Neuronal stem cell (in vitro differentiated cells): ENCODE results near the gene MUSTN1.

ENCODE experiments used
- DNase-seq: peaks from one replicate; pipeline ENCODE4 v3.0.0-alpha.2; 2013; ENCODE audit warnings: low spot score
- H2AFZ ChIP-seq: one replicate; pipeline ENCODE4 v1.6.1; 2013; ENCODE audit warnings: mild to moderate bottlenecking, low read length, inconsistent platforms
- H2AK5ac ChIP-seq: 2 replicates; pipeline ENCODE4 v1.6.1; 2013; ENCODE audit warnings: low read depth, mild to moderate bottlenecking, inconsistent platforms, low read length, moderate library complexity, mixed read lengths
- H2BK120ac ChIP-seq: 2 replicates; pipeline ENCODE4 v1.6.1; 2013; ENCODE audit warnings: low read depth, mild to moderate bottlenecking, inconsistent platforms, low read length, moderate library complexity, mixed read lengths
- H2BK12ac ChIP-seq: one replicate; pipeline ENCODE4 v1.6.1; 2013; ENCODE audit warnings: low read length, inconsistent platforms
- H2BK15ac ChIP-seq: 2 replicates; pipeline ENCODE4 v1.6.1; 2013; ENCODE audit warnings: mild to moderate bottlenecking, low read length, inconsistent platforms, mixed read lengths
- H2BK5ac ChIP-seq: one replicate; pipeline ENCODE4 v1.6.1; 2013; ENCODE audit warnings: inconsistent platforms, mild to moderate bottlenecking, low read length, moderate library complexity
- H3K14ac ChIP-seq: one replicate; pipeline ENCODE4 v1.6.1; 2013; ENCODE audit warnings: low read length, inconsistent platforms
- H3K18ac ChIP-seq: 2 replicates; pipeline ENCODE4 v1.6.1; 2013; ENCODE audit warnings: low read length, inconsistent platforms
- H3K23ac ChIP-seq: 2 replicates; pipeline ENCODE4 v1.6.1; 2013; ENCODE audit warnings: low read depth, mild to moderate bottlenecking, mixed read lengths, low read length, inconsistent platforms; ENCODE audit not compliant: poor library complexity
- H3K27ac ChIP-seq: replicated peaks from 3 replicates; pipeline ENCODE4 v1.5.1; 2013; ENCODE audit warnings: low read length, inconsistent platforms
- H3K27me3 ChIP-seq, 3 experiments: 2 replicates each; pipeline ENCODE4 v1.6.1; 2013; ENCODE audit warnings: low read length in 3 of 3, mild to moderate bottlenecking in 2 of 3, inconsistent platforms in 1 of 3, low read depth in 1 of 3, mixed read lengths in 1 of 3, moderate library complexity in 1 of 3; ENCODE audit not compliant: control insufficient read depth in 3 of 3, insufficient read depth in 3 of 3
- H3K36me3 ChIP-seq, 2 donors: replicated peaks in 1 of 2; 2 replicates each; pipeline ENCODE4 v1.6.1; 2013; ENCODE audit warnings: low read length in 2 of 2; ENCODE audit not compliant: control insufficient read depth in 2 of 2, insufficient read depth in 2 of 2
- H3K4ac ChIP-seq: 2 replicates; pipeline ENCODE4 v1.6.1; 2013; ENCODE audit warnings: inconsistent platforms, mild to moderate bottlenecking, low read length, moderate library complexity
- H3K4me1 ChIP-seq, 2 donors: 1 replicate in 1 of 2; 2 replicates in 1 of 2; pipeline ENCODE4 v1.6.1; 2013; ENCODE audit warnings: low read length in 2 of 2, low read depth in 1 of 2; ENCODE audit not compliant: control insufficient read depth in 2 of 2, insufficient read depth in 1 of 2
- H3K4me2 ChIP-seq: one replicate; pipeline ENCODE4 v1.6.1; 2013; ENCODE audit warnings: mild to moderate bottlenecking, low read length, inconsistent platforms; ENCODE audit not compliant: insufficient read depth, poor library complexity, severe bottlenecking
- H3K4me3 ChIP-seq, 2 donors: 2 replicates each; pipeline ENCODE4 v1.5.1; 2013; ENCODE audit warnings: low read length in 2 of 2, mild to moderate bottlenecking in 2 of 2, inconsistent platforms in 1 of 2, moderate library complexity in 1 of 2
- H3K79me1 ChIP-seq: one replicate; pipeline ENCODE4 v1.6.1; 2013; ENCODE audit warnings: low read depth, mild to moderate bottlenecking, inconsistent platforms, low read length, moderate library complexity
- H3K9ac ChIP-seq: one replicate; pipeline ENCODE4 v1.6.1; 2013; ENCODE audit warnings: mild to moderate bottlenecking, low read depth, low read length, inconsistent platforms; ENCODE audit not compliant: poor library complexity
- H3K9me3 ChIP-seq, 2 donors: replicated peaks in 1 of 2; 2 replicates each; pipeline versions ENCODE3 to v1.6.1; 2013; ENCODE audit warnings: low read length in 2 of 2, mild to moderate bottlenecking in 2 of 2, inconsistent platforms in 1 of 2, low read depth in 1 of 2, mixed read lengths in 1 of 2, moderate library complexity in 1 of 2; ENCODE audit not compliant: control insufficient read depth in 2 of 2, insufficient read depth in 1 of 2
- H4K8ac ChIP-seq: one replicate; pipeline ENCODE4 v1.6.1; 2013; ENCODE audit warnings: low read depth, mild to moderate bottlenecking, inconsistent platforms, low read length, moderate library complexity
- H4K91ac ChIP-seq: one replicate; pipeline ENCODE4 v1.6.1; 2013; ENCODE audit warnings: low read length, low read depth, mild to moderate bottlenecking, inconsistent platforms; ENCODE audit not compliant: poor library complexity
- WGBS, 2 donors: extraction: QIAGEN DNeasy Blood & Tissue Kit; methylation state at CpG; one replicate each; pipeline ENCODE4 v1.1.7; 2013; ENCODE audit warnings: missing lambda C conversion rate in 2 of 2, mixed read lengths in 1 of 2; ENCODE audit not compliant: insufficient read length in 2 of 2, insufficient replicate concordance in 1 of 2; ENCODE audit errors: extremely low coverage in 2 of 2; 5-methylcytosine and 5-hydroxymethylcytosine counted together

Gene MUSTN1

DNA sequence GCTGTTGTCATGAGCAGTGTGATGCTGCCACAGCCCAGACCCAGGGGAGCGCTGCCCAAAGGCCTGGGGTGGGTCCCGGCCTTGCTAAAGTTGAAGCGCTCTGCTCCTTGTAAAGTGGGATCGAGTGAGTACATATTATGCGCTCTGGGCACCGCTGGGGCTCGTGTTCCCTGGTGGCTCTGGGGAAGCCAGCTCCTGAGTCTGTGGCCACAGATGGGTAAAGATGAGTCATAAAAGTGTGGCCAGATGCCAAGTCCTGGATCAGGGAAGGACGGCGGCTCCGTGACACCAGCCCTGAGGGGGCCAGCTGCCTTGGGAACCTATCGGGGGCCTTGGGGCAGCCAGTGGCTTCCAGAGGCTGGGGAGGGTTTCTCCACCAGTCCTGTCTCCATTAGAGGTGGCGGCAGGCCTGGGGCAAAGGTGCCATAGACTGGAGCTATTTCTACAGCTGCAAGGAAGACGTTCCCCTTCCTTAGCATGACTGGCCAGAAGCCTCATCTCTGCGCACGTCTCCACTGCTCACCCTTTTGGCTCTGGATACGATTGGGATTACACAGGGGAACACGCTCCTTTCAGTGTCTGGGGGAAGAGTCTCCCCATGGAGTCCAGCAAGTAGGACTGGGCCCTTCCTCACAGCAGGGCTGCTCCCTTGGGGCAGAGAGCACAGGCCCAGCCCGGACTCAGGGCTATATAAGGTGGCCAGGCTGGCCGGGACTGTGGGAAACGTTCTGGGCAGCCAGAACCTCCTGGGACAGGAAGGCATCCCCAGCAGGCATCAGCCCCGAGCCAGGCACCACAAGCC is 3.1 kb downstream of the MUSTN1 start:
- Histone ChIP-seq H3K4ac (no peak overlapping the region), H3K79me1 (no peaks in the 10 kb centered on the region), H2BK5ac (no peak overlapping the region), H3K4me1 (peaks cover 18 to 28% of the 10 kb centered on the region in 2 donors), H3K9me3 (no peaks in the 10 kb centered on the region), H2BK12ac (no peak overlapping the region), H3K23ac (peak overlapping the region; percentile 26), H2AK5ac (no peak overlapping the region), H3K36me3 (no peaks in the 10 kb centered on the region), H3K9ac (peak overlapping the region; percentile 1), H3K27ac (no peak overlapping the region), H2BK15ac (peak overlapping the region; percentile 54), H3K4me3 (no peak overlapping the region), H3K4me2 (no peak overlapping the region), H2BK120ac (no peak overlapping the region), H3K27me3 (no peaks in the 10 kb centered on the region), H4K8ac (no peak overlapping the region), H3K18ac (peak overlapping the region; percentile 15), H3K14ac (no peak overlapping the region), H2AFZ (no peak overlapping the region), H4K91ac (no peak overlapping the region)
- no peak for DNase-seq
- WGBS, 2 donors: no CpG with 5 or more reads among the region's 21 CpGs

DNA sequence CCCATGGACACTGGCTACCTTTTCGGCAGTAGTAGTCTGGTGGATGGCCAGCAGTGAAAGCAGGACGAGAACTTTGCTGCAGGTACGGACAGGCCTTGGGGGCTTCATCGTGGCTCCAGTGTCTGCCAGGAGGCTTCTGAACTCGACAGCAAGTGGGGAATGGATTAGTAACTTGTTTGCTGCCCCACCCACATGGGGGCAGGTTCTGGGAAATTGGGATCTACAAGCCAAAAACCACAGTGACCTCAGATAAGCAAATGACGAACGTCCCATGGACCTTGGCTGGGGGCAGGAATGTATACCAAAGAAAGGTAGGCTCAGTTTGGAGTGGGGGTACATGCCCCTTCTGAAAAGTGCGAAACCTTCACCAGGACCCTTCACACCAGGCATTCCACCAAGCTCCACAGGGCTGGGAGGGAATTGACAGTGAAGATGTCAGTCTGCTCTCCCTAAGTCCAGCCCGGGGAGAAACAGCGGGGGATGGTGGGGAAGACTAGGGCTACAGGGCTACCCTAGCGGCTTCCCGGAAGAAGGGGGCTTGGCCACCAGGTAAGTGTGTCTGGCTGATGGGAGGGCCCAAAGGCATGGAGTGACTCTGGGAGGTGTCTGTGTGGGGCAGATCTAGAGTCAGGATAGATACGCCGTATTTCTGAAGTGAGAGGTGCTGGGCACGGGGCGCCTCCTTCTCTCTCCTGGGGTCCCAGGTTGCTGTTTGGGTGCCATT is 4.1 kb downstream of the MUSTN1 start, which contains the start of gene ITIH4:
Gene ITIH4 (minus strand): TSS at position 138 of the 724 bp plus-strand sequence. CDS start 30 bp downstream, at position 108.
- no peak within 1 kb of the TSS for H2AFZ ChIP-seq
- H2BK12ac ChIP-seq: peak within 1 kb of the TSS; percentile 31
- H3K27ac ChIP-seq: no peak within 1 kb of the TSS

DNA sequence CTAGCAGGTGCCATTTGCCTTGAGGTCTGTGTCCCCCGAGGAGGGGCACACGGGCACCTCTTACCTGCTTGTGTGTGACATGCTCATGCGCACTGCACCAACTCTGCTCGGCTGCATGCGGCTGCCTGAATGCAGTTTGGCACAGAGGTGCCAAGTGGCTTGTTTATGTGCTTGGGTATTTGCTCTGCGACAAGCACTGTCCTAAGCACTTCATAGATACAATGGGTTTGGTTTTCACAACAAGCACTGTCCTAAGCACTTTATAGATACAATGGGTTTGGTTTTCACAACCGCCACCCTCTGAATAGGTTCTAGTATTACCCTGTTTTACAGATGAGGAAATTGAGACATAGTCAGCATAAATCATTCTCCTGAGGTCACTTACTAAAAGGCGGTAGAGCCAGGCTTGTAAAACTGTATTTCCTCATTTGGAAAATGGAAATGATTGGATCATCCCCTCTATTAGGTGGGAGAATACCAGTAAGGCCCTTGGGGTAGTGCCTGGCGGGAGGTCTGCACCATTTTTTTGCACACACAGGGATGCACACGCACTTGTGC is 4.8 kb downstream of the MUSTN1 start:
- Histone ChIP-seq H2AK5ac (no peak overlapping the region), H3K9me3 (no peaks in the 10 kb centered on the region), H2AFZ (no peak overlapping the region), H2BK12ac (peak overlapping the region; percentile 31), H3K79me1 (no peaks in the 10 kb centered on the region), H3K4me2 (no peak overlapping the region), H3K27ac (no peak overlapping the region), H3K4me3 (no peak overlapping the region), H3K23ac (peak overlapping the region; percentile 92), H4K91ac (no peak overlapping the region), H2BK5ac (no peak overlapping the region), H3K9ac (peak overlapping the region; percentile 31), H3K27me3 (no peaks in the 10 kb centered on the region), H3K18ac (peak overlapping the region; percentile 16), H2BK120ac (no peak overlapping the region), H3K4me1 (peaks cover 10 to 17% of the 10 kb centered on the region in 2 donors), H3K4ac (no peak overlapping the region), H4K8ac (no peak overlapping the region), H3K14ac (peak overlapping the region; percentile 85), H3K36me3 (no peaks in the 10 kb centered on the region), H2BK15ac (peak overlapping the region; percentile 22)
- no CpG with 5 or more reads among the region's 10 CpGs for WGBS, 2 donors
- no peak for DNase-seq

More for the DNA sequence above, 4.1 kb downstream of the MUSTN1 start, which contains the start of gene ITIH4:
- Histone ChIP-seq H3K79me1 (no peaks in the 10 kb centered on the region), H2BK5ac (no peak within 1 kb of the TSS), H3K4me2 (no peak within 1 kb of the TSS), H3K4me1 (peaks cover 16 to 24% of the 10 kb centered on the region in 2 donors), H2BK120ac (no peak within 1 kb of the TSS), H3K9ac (peak within 1 kb of the TSS; percentile 31), H3K4ac (no peak within 1 kb of the TSS), H2BK15ac (peak within 1 kb of the TSS; percentile 22), H3K18ac (peak within 1 kb of the TSS; percentile 16), H3K4me3 (no peak within 1 kb of the TSS), H3K27me3 (no peaks in the 10 kb centered on the region), H4K91ac (no peak within 1 kb of the TSS), H2AK5ac (no peak within 1 kb of the TSS), H3K36me3 (no peaks in the 10 kb centered on the region), H4K8ac (no peak within 1 kb of the TSS), H3K9me3 (no peaks in the 10 kb centered on the region), H3K23ac (peak within 1 kb of the TSS; percentile 92), H3K14ac (peak within 1 kb of the TSS; percentile 85)
- no peak for DNase-seq
- no CpG with 5 or more reads among the region's 16 CpGs for WGBS, 2 donors

DNA sequence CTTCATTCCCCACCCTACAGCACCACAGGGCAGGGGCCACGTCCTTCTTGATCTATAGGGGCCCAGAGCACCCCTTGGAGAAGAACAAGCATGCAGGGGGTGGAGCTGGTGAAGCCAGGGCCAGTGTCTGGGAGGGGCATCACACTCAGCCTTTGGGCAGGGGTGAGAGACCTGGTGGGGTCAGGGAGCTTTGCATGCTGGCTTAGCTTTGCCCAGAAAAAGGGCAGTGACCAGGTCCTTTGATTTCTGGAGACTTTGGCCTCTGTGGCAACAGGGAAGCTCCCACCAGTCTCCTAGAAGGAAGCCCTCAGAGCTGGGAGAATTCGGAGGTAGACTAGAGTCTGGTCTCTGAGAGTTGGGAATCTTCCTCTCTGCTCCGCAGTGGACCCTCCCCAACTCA is 5.3 kb downstream of the MUSTN1 start:
- no peak overlapping the region for H4K91ac ChIP-seq
- no peak overlapping the region for H3K4ac ChIP-seq
- WGBS, 2 donors: no CpG with 5 or more reads among the region's 3 CpGs

More for the DNA sequence above, 5.3 kb downstream of the MUSTN1 start:
- H3K27ac ChIP-seq: no peak overlapping the region
- H2BK15ac ChIP-seq: peak overlapping the region; percentile 22
- no peak overlapping the region for H4K8ac ChIP-seq
- peaks cover 5 to 12% of the 10 kb centered on the region in 2 donors for H3K4me1 ChIP-seq
- no peak for DNase-seq
- no peak overlapping the region for H2AK5ac ChIP-seq
- H3K4me2 ChIP-seq: no peak overlapping the region
- H3K14ac ChIP-seq: no peak overlapping the region
- H3K23ac ChIP-seq: peak overlapping the region; percentile 92
- H3K79me1 ChIP-seq: no peaks in the 10 kb centered on the region
- H3K27me3 ChIP-seq: no peaks in the 10 kb centered on the region
- no peak overlapping the region for H3K9ac ChIP-seq
- no peak overlapping the region for H2BK5ac ChIP-seq
- no peak overlapping the region for H3K18ac ChIP-seq
- no peak overlapping the region for H2BK12ac ChIP-seq
- no peak overlapping the region for H2BK120ac ChIP-seq
- no peaks in the 10 kb centered on the region for H3K9me3 ChIP-seq
- no peak overlapping the region for H2AFZ ChIP-seq
- H3K4me3 ChIP-seq: no peak overlapping the region
- no peaks in the 10 kb centered on the region for H3K36me3 ChIP-seq
